Right ventricle myocardium inferior (tissue), 1 donor: ENCODE measurements around the gene STRIP2. TPM values are rescaled to one million over a fixed set of nuclear protein-coding genes. Genes with fewer than 3 reads are reported as not detected.
"Not testable (repeated sequence)": the region's sequence is repeated elsewhere in the genome, so short reads cannot be mapped to it uniquely, and the experiment has no call there.

ENCODE experiments used
- ATAC-seq: fragments of 200-7000 bp; cut with Tn5 transposase; one replicate; pipeline ENCODE4 v1.9.1; 2020; ENCODE audit warnings: mild to moderate bottlenecking, moderate library complexity
- DNase-seq: peaks from one replicate; pipeline ENCODE4 v3.0.0; 2021; ENCODE audit errors: missing footprints
- intact Hi-C: fragments of 100-400 bp; cut with DNase I; formaldehyde crosslinking; loops from one replicate; pipeline ENCODE4 v1.11.0; 2022
- total RNA-seq: library from RNA; stranded (reverse); fragmentation: NEBNext Ultra II Directional; extraction: Animal tissue kit (Norgen Biotek cat#: 25700); gene quantifications from one replicate; pipeline ENCODE4 v1.2.1, GENCODE V29; 2021
- donor health status: DM: no; HTN: yes; CAD: no; lungs with severe emphysema.

Gene STRIP2
- total RNA-seq, 1 donor from 2014 or later: 22.0 TPM

- intact Hi-C loops: no loop called here
- ATAC-seq (no peak), DNase-seq (no peak)
These were observed 17.2 kb upstream of the STRIP2 start for GRCh38 chr7:129417073-129417472.

GRCh38 chr7:129421717-129422250, 12.4 kb upstream of the STRIP2 start:
- intact Hi-C loops: no loop called here
- DNase-seq (no peak), ATAC-seq (no peak)

GRCh38 chr7:129422727-129423126, 11.5 kb upstream of the STRIP2 start:
- ATAC-seq (no peak), DNase-seq (no peak)
- intact Hi-C loops: no loop called here

- no peak for ATAC-seq
- DNase-seq: no peak
- intact Hi-C loops: no loop called here
These were observed 10.4 kb upstream of the STRIP2 start for GRCh38 chr7:129423700-129424410.

GRCh38 chr7:129426482-129426881, 7.8 kb upstream of the STRIP2 start:
- intact Hi-C loops: no loop called here
- ATAC-seq (no peak), DNase-seq (no peak)

- DNase-seq (no peak), ATAC-seq (no peak)
These were observed 6.6 kb upstream of the STRIP2 start for GRCh38 chr7:129427526-129428045.

GRCh38 chr7:129431911-129432643, 2.2 kb upstream of the STRIP2 start:
- ATAC-seq (no peak), DNase-seq (no peak)
- intact Hi-C loops: loop anchor here (5.0 kb wide), 1 partner anchor 40 kb away; no protein-coding TSS in a partner anchor

More at GRCh38 chr7:129427526-129428045, 6.6 kb upstream of the STRIP2 start:
- intact Hi-C loops: no loop called here

GRCh38 chr7:129434675-129435318, 565 bp downstream of the STRIP2 start:
- ATAC-seq: peak; percentile 32
- intact Hi-C loops: loop anchor here (5.0 kb wide), 1 partner anchor 38 kb away; no protein-coding TSS in a partner anchor
- no peak for DNase-seq

- intact Hi-C loops: no loop called here
These were observed 1.2 kb downstream of the STRIP2 start for GRCh38 chr7:129435414-129435829.

GRCh38 chr7:129436335-129436923, 2.2 kb downstream of the STRIP2 start:
- intact Hi-C loops: no loop called here
- ATAC-seq: no peak
- no peak for DNase-seq

More at GRCh38 chr7:129435414-129435829, 1.2 kb downstream of the STRIP2 start:
- DNase-seq: no peak
- ATAC-seq: no peak

- DNase-seq (no peak), ATAC-seq (no peak)
- intact Hi-C loops: no loop called here
These were observed 3.0 kb downstream of the STRIP2 start for GRCh38 chr7:129437190-129437589.

GRCh38 chr7:129438281-129438838, 4.1 kb downstream of the STRIP2 start:
- DNase-seq: no peak
- intact Hi-C loops: no loop called here
- no peak for ATAC-seq

- no peak for DNase-seq
- intact Hi-C loops: no loop called here
- ATAC-seq: no peak
These were observed 4.8 kb downstream of the STRIP2 start for GRCh38 chr7:129438839-129439651.

GRCh38 chr7:129439963-129440625, 5.9 kb downstream of the STRIP2 start:
- DNase-seq (no peak), ATAC-seq (no peak)
- intact Hi-C loops: no loop called here

- DNase-seq (no peak), ATAC-seq (peak; percentile 96)
- intact Hi-C loops: no loop called here
These were observed 9.4 kb downstream of the STRIP2 start for GRCh38 chr7:129443612-129444011.

- intact Hi-C loops, DNase-seq, ATAC-seq: not testable (repeated sequence)
These were observed 10.5 kb downstream of the STRIP2 start for GRCh38 chr7:129444776-129445175.

- ATAC-seq, DNase-seq, intact Hi-C loops: not testable (repeated sequence)
These were observed 12.7 kb downstream of the STRIP2 start for GRCh38 chr7:129446925-129447324.
